Mesodermal cell (in vitro differentiated cells): Measurements from ENCODE around the gene CLASP1.
"Not testable (repeated sequence)": the region's sequence is repeated elsewhere in the genome, so short reads cannot be mapped to it uniquely, and the experiment has no call there.

Source experiments
- H3K27ac ChIP-seq: 2 replicates; pipeline ENCODE4 v1.7.0; 2013; ENCODE audit warnings: mild to moderate bottlenecking, low read depth, low read length, moderate library complexity; ENCODE audit not compliant: severe bottlenecking
- H3K36me3 ChIP-seq: 2 replicates; pipeline ENCODE4 v1.7.1; 2013; ENCODE audit warnings: mild to moderate bottlenecking, low read length, moderate library complexity; ENCODE audit not compliant: control insufficient read depth, insufficient read depth
- H3K4me1 ChIP-seq: one replicate; pipeline ENCODE4 v1.7.1; 2013; ENCODE audit warnings: mild to moderate bottlenecking, low read length; ENCODE audit not compliant: insufficient read depth, control insufficient read depth, poor library complexity, severe bottlenecking
- H3K4me3 ChIP-seq: 2 replicates; pipeline ENCODE4 v1.7.0; 2013; ENCODE audit warnings: low read length, control low read depth, mild to moderate bottlenecking; ENCODE audit not compliant: insufficient read depth, poor library complexity, severe bottlenecking; ENCODE audit errors: extremely low read depth
- H3K9me3 ChIP-seq: 2 replicates; pipeline ENCODE4 v1.7.1; 2013; ENCODE audit warnings: mild to moderate bottlenecking, low read length, moderate library complexity; ENCODE audit not compliant: control insufficient read depth
- WGBS, 2 experiments: methylation state at CpG; one replicate each; pipeline ENCODE4 v1.1.5; 2013; ENCODE audit warnings: missing lambda C conversion rate in 2 of 2; ENCODE audit not compliant: insufficient coverage in 2 of 2; 5-methylcytosine and 5-hydroxymethylcytosine counted together

Gene CLASP1

GRCh38 chr2:121349721-121350401 is 299.4 kb downstream of the CLASP1 start:
- peaks cover 98% of the 10 kb centered on the region for H3K36me3 ChIP-seq
- H3K4me1 ChIP-seq: no peaks in the 10 kb centered on the region
- 94 to 97% methylated on average over 3 of the region's 4 CpGs for WGBS, 2 experiments
- H3K27ac ChIP-seq: no peak overlapping the region
- H3K9me3 ChIP-seq: no peaks in the 10 kb centered on the region
- H3K4me3 ChIP-seq: no peak overlapping the region

- Histone ChIP-seq H3K4me1 (no peaks in the 10 kb centered on the region), H3K36me3 (peaks cover 97% of the 10 kb centered on the region)
- WGBS, 2 experiments: 95 to 96% methylated on average over 14 to 15 of the region's 15 CpGs
Measured at GRCh38 chr2:121348128-121348740, 301.0 kb downstream of the CLASP1 start.

GRCh38 chr2:121346859-121347258 is 302.4 kb downstream of the CLASP1 start:
- H3K4me1 ChIP-seq: no peaks in the 10 kb centered on the region
- no peak overlapping the region for H3K4me3 ChIP-seq
- H3K27ac ChIP-seq: no peak overlapping the region
- 91 to 97% methylated on average over 6 to 8 of the region's 8 CpGs for WGBS, 2 experiments
- H3K9me3 ChIP-seq: no peaks in the 10 kb centered on the region
- H3K36me3 ChIP-seq: peaks cover 95% of the 10 kb centered on the region

More at GRCh38 chr2:121348128-121348740, 301.0 kb downstream of the CLASP1 start:
- no peak overlapping the region for H3K27ac ChIP-seq
- no peak overlapping the region for H3K4me3 ChIP-seq
- no peaks in the 10 kb centered on the region for H3K9me3 ChIP-seq

- WGBS, 2 experiments: 96 to 97% methylated on average over 5 of the region's 6 CpGs
- H3K9me3 ChIP-seq: no peaks in the 10 kb centered on the region
- no peak overlapping the region for H3K27ac ChIP-seq
Measured at GRCh38 chr2:121346407-121346806, 302.9 kb downstream of the CLASP1 start.

GRCh38 chr2:121345887-121346286 is 303.4 kb downstream of the CLASP1 start:
- H3K36me3 ChIP-seq: peaks cover 93% of the 10 kb centered on the region
- WGBS, 2 experiments: no CpG with 5 or more reads among the region's 3 CpGs
- no peaks in the 10 kb centered on the region for H3K4me1 ChIP-seq
- no peaks in the 10 kb centered on the region for H3K9me3 ChIP-seq
- H3K27ac ChIP-seq: no peak overlapping the region
- H3K4me3 ChIP-seq: no peak overlapping the region

More at GRCh38 chr2:121346407-121346806, 302.9 kb downstream of the CLASP1 start:
- Histone ChIP-seq H3K4me3 (no peak overlapping the region), H3K4me1 (no peaks in the 10 kb centered on the region), H3K36me3 (peaks cover 93% of the 10 kb centered on the region)

- H3K4me1 ChIP-seq: no peaks in the 10 kb centered on the region
- H3K36me3 ChIP-seq: peaks cover 93% of the 10 kb centered on the region
- 91 to 95% methylated on average over 3 to 5 of the region's 6 CpGs for WGBS, 2 experiments
Measured at GRCh38 chr2:121345101-121345500, 304.2 kb downstream of the CLASP1 start.

GRCh38 chr2:121343828-121344399 is 305.3 kb downstream of the CLASP1 start:
- WGBS, 2 experiments: 92 to 93% methylated on average over 4 to 8 of the region's 12 CpGs

More at GRCh38 chr2:121345101-121345500, 304.2 kb downstream of the CLASP1 start:
- Histone ChIP-seq H3K9me3 (no peaks in the 10 kb centered on the region), H3K27ac (no peak overlapping the region), H3K4me3 (no peak overlapping the region)

GRCh38 chr2:121343191-121343590 is 306.1 kb downstream of the CLASP1 start:
- H3K4me1 ChIP-seq: no peaks in the 10 kb centered on the region
- no peaks in the 10 kb centered on the region for H3K9me3 ChIP-seq
- H3K36me3 ChIP-seq: peaks cover 86% of the 10 kb centered on the region
- H3K27ac ChIP-seq: no peak overlapping the region
- H3K4me3 ChIP-seq: no peak overlapping the region
- 75 to 81% methylated on average over 2 of the region's 2 CpGs for WGBS, 2 experiments

More at GRCh38 chr2:121343828-121344399, 305.3 kb downstream of the CLASP1 start:
- H3K36me3 ChIP-seq: peaks cover 88% of the 10 kb centered on the region
- not testable (repeated sequence) for H3K27ac ChIP-seq, H3K9me3 ChIP-seq, H3K4me1 ChIP-seq, H3K4me3 ChIP-seq

GRCh38 chr2:121342751-121343150 is 306.5 kb downstream of the CLASP1 start:
- Histone ChIP-seq H3K27ac (no peak overlapping the region), H3K4me3 (no peak overlapping the region), H3K36me3 (peaks cover 81% of the 10 kb centered on the region), H3K4me1 (no peaks in the 10 kb centered on the region), H3K9me3 (no peaks in the 10 kb centered on the region)
- 94 to 100% methylated on average over 2 of the region's 5 CpGs for WGBS, 2 experiments

- H3K4me1 ChIP-seq: no peaks in the 10 kb centered on the region
- H3K36me3 ChIP-seq: peaks cover 65% of the 10 kb centered on the region
- 81 to 93% methylated on average over 3 to 4 of the region's 4 CpGs for WGBS, 2 experiments
- no peak overlapping the region for H3K27ac ChIP-seq
- H3K4me3 ChIP-seq: no peak overlapping the region
- H3K9me3 ChIP-seq: no peaks in the 10 kb centered on the region
Measured at GRCh38 chr2:121340926-121341325, 308.3 kb downstream of the CLASP1 start.

GRCh38 chr2:121338281-121338680 is 311.0 kb downstream of the CLASP1 start:
- Histone ChIP-seq H3K4me1 (no peaks in the 10 kb centered on the region), H3K9me3 (no peaks in the 10 kb centered on the region), H3K4me3 (no peak overlapping the region), H3K36me3 (peaks cover 39% of the 10 kb centered on the region), H3K27ac (no peak overlapping the region)
- WGBS, 2 experiments: 88 to 90% methylated on average over 19 to 20 of the region's 20 CpGs
